HG03095 (cell line): ENCODE measurements around the gene ALOX12B.
"Not testable (repeated sequence)": the region's sequence is repeated elsewhere in the genome, so short reads cannot be mapped to it uniquely, and the experiment has no call there.

ENCODE experiments used
- ATAC-seq: cut with Tn5 transposase; IDR thresholded peaks from one replicate; pipeline ENCODE4 v1.9.1; 2021; ENCODE audit warnings: moderate library complexity; ENCODE audit not compliant: unreplicated experiment

The ALOX12B gene

DNA sequence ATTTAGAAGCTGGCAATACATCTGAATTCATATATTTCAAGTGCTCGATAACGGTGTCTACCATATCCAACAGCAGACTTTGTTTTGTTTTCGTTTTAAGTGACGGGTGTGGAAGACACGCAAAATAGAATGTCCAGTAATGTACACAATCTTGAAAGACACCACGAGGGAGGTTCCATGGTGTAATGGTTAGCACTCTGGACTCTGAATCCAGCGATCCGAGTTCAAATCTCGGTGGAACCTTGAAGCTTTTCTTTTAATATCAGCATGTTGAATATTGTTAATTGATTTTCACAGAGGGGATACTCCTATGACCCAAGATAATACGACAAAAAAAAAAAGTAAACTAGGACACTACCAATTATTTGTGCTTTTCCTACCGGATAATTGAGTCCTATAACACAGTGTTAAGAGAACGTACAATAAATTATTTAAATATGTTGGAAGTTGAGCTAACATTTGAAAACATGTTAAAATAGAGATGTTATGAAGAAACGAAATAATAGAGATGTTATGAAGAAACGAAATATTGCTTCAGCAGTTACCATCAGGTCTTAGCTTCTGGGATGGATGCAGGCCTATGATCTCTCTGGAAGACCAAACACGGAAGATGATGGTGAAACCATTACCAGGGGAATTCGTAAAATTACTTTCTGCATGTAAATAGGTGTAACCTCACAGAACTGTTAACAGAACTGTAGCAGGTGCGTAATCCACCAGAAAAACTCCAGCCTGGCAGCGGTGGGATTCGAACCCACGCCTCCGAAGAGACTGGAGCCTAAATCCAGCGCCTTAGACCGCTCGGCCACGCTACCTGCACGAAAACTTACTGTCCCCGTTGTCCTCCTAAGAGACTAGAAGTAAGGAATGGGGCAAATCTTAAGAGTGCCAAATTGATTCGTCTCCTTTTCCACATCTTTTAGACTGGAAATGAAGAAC lies 32.3 kb upstream of the ALOX12B start:
- no peak for ATAC-seq

DNA sequence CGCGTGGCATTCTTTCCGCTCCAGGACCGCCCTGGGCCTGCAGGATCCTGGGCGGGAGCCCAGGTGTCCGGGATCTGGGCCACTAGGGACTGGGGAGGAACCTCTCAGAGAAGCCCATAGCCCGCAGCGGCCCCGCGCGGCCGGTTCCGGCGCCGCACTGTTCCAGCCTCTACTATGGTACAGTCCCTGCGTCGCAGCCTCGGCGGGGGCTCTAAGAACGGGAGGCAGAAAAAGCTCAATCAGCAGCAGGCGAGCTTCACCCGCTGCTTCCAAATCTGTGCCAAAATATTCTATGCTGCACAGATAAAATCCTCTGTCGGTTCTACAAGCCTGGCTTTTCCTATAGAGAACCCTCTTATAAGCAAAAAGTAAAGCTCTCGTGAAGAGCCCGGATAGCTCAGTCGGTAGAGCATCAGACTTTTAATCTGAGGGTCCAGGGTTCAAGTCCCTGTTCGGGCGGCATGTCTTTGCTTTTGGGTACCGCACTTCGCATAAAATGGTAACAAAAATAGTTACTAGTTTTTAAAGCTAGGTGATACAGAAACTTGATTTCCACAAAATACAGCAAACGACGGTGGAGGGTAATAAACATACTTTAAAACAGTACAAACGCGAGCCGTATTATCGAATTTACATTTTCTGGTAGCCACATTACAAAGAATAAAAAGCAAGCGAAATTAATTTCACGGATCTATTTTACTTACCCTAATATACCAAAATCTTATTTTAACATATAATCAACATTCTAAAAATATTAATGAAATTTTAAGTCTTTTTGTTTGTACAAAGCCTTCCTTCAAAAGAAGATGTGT lies 31.5 kb upstream of the ALOX12B start:
- ATAC-seq = peak; percentile 34

GRCh38 chr17:8117980-8118768 lies 30.7 kb upstream of the ALOX12B start, which contains the start of gene ALOXE3:
Gene ALOXE3, minus strand, starts transcription at chr17:8118514. Its CDS starts 524 bp downstream, at chr17:8117990.
- no peak for ATAC-seq

DNA sequence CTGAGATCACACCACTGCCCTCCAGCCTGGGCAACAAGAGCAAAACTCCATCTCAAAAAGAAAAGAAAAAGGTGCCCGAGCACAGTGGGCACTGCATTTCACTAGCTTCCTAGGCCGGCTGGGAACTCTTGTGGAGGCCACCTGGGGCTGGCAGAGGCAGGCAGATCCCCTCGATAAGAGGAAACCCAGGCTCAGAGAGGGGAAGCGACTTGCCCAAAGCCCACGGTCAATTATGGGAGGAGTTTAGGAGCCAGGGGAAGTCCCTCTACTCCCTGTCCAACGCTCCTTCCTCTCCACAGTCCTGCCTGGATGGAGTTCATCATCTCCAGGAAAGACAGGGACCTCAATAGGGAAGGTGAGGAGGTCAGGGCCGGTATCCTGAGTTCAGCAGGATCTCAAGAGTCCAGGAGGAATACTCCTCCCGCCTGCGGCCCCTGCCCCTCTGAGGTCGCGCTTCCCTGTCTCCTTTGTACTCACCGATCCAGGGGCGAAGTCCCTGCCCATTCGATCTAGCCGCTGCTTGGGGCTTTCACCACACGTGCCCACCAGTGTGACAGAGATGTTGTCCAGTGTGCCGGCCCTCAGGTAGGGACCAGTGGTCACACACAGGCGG lies 30.0 kb upstream of the ALOX12B start:
- ATAC-seq = no peak

- no peak for ATAC-seq
These were observed 29.3 kb upstream of the ALOX12B start for GRCh38 chr17:8116776-8117175.

GRCh38 chr17:8110907-8111306 lies 23.4 kb upstream of the ALOX12B start:
- ATAC-seq = no peak

GRCh38 chr17:8110456-8110804 lies 22.9 kb upstream of the ALOX12B start:
- ATAC-seq = no peak

- no peak for ATAC-seq
These were observed 22.3 kb upstream of the ALOX12B start for GRCh38 chr17:8109661-8110455.

- no peak for ATAC-seq
These were observed 21.6 kb upstream of the ALOX12B start for GRCh38 chr17:8108972-8109660.

DNA sequence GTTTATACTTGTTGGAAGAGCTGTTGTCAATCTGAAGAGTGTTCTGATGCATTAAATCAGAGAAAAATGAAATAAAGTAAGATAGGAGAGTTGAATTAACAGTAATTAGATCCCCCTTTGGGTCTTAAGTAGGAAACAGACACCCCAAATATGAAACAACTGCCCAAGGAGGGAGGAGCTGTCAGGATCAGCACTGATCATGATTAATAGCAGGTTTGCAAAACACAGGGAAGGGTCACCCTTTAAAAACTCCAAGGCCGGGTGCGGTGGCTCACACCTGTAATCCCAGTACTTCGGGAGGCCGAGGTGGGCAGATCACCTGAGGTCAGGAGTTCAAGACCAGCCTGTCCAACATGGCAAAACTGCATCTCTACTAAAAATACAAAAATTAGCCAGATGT lies 19.5 kb upstream of the ALOX12B start:
- not testable (repeated sequence) for ATAC-seq

DNA sequence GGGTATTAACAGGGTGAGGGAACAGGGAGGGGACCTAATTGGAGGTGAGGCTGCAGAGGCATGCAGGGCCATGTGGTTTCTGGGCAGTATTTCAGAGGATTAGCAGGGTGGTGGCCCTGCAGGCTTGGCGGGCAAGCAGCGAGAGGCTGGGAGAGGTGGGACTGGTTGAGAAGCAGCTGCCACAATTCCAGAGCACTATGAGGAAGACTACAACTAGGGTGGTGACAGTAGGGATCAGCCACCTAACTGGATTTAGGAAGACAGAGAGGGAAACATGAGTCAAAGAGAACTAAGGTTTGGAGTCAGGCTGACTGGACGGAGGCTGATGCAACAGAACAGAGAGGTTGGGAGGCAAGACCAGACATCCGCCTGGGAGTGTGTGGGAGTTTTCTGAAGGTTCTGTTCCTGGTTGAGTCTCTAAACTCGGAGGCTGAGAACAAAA lies 18.5 kb upstream of the ALOX12B start:
- no peak for ATAC-seq

DNA sequence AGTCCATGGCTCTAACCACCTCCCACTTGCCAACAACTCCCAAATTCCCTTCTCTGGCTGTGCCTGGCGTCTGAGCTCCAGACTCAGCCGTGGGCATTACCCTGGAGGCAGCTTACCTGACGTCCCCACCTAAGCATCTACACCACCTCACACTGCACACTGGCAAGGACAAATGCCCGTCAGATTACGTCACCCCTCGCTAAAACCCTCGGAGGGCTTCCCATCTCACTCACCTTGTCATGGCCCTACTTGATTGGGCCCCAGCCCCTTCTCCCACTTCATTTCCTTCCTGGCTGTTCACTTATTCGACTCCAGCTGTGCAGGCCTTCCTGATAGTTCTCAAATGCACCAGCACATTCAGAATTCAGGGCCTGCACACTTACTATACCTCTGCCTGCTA lies 17.4 kb upstream of the ALOX12B start:
- ATAC-seq = no peak

DNA sequence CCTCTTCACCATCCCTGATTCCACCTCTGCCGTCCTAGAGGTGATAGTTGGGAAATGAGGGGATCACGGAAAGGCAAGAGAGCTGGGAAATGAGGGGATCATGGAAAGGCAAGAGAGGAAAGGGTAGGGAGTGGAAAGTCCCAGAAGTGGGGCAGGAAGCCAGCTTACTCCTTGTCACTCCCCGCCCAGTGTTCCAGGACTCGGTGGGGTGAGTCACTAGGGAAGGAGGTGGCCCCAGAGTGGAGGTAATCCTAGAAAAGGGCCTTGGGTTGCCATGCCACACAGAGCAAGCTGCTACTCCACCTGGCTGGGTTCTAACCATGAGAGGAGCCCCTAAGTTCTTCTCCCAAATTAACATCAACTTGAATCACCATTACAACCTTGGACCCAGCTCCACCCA lies 16.0 kb upstream of the ALOX12B start:
- ATAC-seq = no peak

DNA sequence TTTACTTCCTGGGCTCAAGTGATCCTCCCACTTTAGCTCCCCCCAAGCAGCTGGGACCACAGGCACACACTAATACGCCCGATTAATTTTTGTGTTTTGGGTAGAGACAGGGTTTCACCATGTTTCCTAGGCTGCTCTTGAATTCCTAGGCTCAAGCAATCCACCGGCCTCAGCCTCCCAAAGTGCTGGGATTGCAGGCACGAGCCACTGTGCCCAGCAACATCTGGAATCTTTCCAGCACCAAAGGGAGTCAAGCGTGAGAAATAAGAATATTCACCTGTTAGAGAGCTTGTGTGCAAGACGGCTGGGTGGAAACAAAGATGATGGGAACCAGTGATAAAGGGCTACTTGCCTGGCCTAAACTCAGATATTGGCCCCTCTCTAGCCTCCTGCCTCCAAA lies 14.2 kb upstream of the ALOX12B start:
- no peak for ATAC-seq

DNA sequence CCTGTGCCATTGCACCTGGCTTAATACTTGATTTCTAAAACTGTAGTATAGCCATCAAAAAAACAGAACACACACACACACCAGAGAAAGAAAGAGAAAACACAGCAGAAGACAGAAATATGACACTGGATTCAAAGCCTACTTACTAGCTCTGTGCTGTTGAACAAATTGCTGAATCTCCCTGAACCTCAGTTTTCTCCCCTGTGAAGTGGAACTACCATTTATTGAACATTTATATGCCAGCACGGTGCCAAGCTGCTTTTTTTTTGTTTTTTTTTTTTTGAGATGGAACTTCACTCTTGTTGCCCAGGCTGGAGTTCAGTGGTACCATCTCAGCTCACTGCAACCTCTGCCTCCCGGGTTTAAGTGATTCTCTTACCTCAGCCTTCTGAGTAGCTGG lies 13.2 kb upstream of the ALOX12B start:
- ATAC-seq = no peak

DNA sequence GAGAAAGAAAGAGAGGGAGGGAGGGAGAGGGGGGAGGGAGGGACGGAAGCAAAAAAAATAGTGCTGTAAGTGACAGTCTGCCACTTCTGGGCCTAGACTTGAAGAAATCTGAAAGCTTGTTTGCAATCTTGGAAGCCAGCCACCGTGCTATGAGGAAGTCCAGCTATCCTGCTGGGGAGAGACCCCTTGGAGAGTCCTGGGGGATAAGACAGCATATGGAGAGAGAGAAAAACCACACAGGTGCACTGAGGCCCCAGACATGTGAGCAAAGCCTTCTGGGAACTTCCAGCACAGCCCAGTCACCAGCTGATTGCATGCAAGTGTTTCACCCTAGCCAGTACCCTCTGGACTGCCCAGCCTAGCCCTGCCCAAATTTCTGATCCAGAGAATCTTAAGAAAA lies 12.6 kb upstream of the ALOX12B start:
- ATAC-seq = no peak

- no peak for ATAC-seq
These were observed 9.0 kb upstream of the ALOX12B start for GRCh38 chr17:8096541-8096940.

DNA sequence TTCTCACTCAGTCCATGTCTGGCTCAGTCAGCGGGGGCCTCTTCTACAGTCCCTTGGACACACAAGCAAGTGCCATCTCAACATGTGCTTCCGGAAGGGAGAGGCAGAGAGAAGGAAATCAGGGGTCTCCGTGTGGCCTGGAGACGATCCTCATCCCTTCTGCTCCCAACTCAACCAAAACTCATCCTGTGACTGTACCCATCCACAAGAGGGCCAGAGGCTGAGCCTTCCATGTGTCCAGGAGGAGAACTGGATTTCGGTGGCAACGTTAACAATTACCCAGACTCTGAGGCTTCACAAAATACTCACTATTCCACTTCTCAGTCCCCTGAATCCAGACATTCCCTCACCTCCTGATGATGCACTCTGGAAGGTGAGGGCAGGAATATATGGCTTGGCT lies 7.8 kb upstream of the ALOX12B start:
- no peak for ATAC-seq

DNA sequence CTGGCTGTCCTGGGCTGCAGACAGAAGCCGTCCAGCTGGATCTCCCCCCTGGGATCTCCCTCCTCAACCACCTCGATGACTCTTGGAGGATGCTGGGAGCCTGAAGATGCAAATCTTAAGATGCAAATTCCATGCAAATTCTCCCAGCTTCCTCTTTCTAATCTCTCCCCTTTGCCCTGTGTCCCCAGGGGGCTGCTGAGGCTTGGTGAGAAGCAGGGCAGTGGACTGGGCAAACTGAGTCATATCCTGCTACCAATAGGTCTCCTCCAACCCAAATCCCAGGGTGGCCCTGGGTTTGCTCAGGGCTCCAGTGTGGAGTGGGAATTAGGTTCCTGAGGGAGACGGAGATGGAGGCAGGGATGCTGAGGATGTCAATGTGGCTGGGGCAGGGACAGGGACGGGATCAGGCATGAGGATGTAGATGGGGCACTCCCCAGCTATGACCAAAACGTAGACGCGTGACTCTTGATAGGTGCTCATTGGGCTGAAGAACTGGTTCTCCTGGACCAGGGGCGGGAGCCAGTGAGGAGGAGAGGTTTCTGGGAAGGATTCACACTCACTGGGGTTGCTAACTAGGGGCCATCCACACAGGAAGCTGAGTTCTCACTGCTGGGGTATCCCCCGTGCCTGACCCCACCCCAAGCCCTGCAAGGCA lies 3.6 kb upstream of the ALOX12B start:
- ATAC-seq = no peak
